ENCODE measurements around the gene SH3RF2.
"Not testable (repeated sequence)": the region's sequence is repeated elsewhere in the genome, so short reads cannot be mapped to it uniquely, and the experiment has no call there.

SH3RF2 gene

DNA sequence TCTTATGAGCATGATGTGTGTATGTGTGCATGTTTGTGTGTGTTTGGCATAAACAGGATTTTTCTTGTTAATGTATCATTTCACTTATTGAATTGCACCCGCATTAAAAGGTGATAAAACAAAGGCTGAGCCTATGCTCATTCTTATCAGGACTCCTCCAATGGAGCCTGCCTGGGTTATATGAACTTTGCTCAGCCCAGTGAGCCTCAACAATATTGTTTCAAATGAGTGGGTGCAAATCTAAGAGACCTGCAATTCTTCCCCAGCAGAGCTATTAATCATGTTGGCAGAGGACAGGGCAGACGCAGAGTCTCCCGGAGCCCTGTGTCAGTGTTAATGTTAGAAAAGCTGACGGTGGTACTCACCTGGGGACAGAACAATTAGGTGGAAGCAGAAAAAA, 71.6 kb downstream of the SH3RF2 start:
- no peak for DNase-seq (ENCODE audit: low read depth)

GRCh38 chr5:146009020-146009419, 72.6 kb downstream of the SH3RF2 start:
- no peak for DNase-seq (ENCODE audit: low read depth)

DNA sequence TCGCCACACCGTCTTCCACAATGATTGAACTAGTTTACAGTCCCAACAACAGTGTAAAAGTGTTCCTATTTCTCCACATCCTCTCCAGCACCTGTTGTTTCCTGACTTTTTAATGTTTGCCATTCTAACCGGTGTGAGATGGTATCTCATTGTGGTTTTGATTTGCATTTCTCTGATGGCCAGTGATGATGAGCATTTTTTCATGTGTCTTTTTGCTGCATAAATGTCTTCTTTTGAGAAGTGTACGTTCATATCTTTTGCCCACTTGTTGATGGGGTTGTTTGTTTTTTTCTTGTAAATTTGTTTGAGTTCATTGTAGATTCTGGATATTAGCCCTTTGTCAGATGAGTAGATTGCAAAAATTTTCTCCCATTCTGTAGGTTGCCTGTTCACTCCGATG, 74.1 kb downstream of the SH3RF2 start:
- not testable (repeated sequence) for DNase-seq (ENCODE audit: low read depth)

DNA sequence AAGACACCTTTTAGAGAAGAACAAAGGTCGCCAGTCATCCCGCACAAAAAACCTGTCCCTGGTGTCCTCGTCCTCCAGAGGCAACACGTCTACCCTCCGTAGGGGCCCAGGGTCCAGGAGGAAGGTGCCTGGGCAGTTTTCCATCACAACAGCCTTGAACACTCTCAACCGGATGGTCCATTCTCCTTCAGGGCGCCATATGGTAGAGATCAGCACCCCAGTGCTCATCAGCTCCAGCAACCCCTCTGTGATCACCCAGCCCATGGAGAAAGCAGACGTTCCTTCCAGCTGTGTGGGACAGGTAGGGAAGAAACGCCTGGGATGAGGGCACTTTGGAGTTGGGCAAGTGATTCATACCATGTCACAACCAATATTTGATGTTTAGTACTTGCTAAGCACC, 77.4 kb downstream of the SH3RF2 start:
- no peak for DNase-seq (ENCODE audit: low read depth)

DNA sequence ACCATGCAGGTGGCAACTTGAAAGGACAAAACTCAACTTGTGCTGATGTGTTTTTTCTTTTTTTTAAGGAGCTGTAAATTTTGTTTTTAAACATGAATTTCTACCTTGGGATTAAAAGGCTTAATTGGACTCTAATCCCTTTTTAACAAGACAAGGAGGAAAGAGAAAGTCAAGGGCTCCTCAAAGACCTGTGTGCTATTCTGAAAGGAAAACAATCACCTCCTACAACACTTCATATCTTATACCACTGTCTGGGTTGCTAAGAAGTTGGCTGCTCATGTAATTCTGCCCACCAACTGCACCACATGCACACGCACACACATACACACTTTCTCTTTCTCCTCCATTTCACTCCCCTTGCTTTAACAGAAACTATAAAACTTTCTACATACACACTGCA, 78.6 kb downstream of the SH3RF2 start:
- DNase-seq (ENCODE audit: low read depth), result no peak

DNA sequence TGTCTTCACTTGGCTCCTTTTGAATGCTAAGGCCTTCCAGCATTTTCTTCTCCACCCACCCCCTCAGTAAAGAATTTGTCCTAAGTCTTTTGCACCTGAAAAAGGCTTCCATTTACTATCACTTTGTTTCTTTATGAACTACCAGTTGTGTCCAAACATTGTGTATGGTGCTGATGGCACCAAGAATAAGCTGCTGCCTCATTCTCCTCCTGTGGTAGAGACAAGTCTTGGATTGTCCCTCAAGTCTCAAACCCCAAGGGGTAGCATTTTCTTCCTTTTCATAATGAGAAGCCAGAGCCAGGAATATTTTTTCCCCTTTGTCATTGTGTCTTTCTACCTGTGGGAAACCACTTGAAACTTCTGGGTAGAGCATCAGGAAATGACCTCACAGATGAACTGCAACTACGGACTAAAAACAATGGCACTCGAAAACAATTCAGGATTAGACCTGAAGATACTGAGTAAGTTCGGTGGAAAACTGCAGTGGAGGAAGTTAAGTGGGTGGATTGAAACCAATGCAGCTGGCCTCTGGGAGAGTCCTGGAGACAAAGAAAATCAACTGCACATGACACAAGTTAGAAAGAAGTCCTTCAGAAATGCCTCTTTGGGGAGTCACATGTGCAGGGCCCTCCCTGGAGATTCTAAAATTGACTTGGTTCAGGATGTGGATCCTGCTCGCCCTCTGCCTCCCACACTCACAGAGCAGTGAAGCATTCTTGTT, 80.5 kb downstream of the SH3RF2 start:
- DNase-seq (ENCODE audit: low read depth), result no peak

- no peak for DNase-seq (ENCODE audit: low read depth)
Observed at GRCh38 chr5:146018514-146019375, 82.4 kb downstream of the SH3RF2 start.

GRCh38 chr5:146020100-146020499, 83.7 kb downstream of the SH3RF2 start:
- no peak for DNase-seq (ENCODE audit: low read depth)

DNA sequence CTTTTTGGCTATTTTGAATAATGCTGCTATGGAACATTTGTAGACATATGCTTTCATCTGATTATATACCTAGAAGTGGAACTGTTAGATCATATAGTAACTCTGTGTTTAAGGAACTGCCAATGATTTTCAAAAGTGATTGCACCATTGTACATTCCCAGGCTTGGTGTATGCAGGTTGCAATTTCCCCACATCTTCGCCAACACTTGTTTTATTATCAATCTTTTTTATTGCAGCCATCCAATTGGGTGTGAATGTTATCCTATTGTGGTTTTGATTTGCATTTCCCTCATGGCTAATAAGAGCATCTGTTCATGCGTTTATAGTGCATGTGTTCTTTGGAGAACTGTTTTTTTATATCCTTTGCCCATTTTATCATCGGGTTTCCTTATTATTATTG, 87.7 kb downstream of the SH3RF2 start:
- DNase-seq (ENCODE audit: low read depth), result no peak

DNA sequence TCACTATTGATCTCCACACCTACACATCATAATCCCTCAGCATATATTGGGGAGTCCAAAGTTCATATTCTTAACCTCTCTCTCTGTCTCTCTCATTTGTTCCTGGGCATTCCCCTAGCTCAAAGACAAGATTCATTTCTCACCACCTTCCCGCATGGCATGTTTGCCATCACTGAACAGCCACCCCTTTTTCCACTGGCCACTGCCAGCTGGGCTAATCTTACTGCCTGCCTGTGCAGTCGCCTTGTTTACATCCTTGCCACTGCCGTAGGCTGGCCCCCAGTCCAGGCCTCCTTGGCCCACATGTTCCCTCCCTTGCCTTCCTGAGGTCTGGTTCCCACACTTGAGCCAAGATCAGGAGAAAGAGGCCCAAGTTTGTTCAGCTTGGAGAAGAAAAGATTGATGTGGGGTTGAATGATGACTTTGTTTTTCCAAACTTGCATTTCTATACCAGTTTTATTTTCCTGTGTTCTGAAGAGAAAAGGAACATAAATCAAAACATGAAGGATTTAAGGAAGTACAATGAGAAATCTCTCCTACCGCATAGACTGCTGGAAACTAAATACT, 88.8 kb downstream of the SH3RF2 start:
- no peak for DNase-seq (ENCODE audit: low read depth)

GRCh38 chr5:146025681-146026080, 89.3 kb downstream of the SH3RF2 start:
- no peak for DNase-seq (ENCODE audit: low read depth)

GRCh38 chr5:146026307-146027010, 90.1 kb downstream of the SH3RF2 start:
- DNase-seq (ENCODE audit: low read depth), result no peak

- DNase-seq (ENCODE audit: low read depth), result no peak
Observed at GRCh38 chr5:146027751-146028150, 91.4 kb downstream of the SH3RF2 start.

GRCh38 chr5:146032911-146033310, 96.5 kb downstream of the SH3RF2 start:
- no peak for DNase-seq (ENCODE audit: low read depth)

DNA sequence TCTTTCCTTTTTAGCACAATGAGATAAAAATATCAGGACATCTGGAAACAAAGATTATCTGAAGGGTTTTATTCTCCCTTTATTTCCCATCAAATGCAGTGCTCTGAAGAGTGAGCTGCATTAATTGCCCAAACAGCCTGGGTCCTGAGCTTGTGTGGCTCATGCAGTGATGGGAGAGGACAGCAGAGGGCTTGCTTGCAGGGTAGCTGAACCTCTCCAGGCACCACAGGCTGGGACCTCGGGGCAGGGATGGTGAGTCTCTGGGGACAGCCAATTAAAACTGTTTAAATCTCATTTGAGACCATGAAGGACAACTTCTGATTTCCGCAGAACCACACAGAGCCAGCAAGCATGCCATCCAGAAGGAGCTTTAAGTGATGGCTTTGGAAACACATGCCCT, 97.7 kb downstream of the SH3RF2 start:
- DNase-seq (ENCODE audit: low read depth), result no peak

- DNase-seq (ENCODE audit: low read depth), result no peak
Observed at GRCh38 chr5:146034605-146035004, 98.2 kb downstream of the SH3RF2 start.

DNA sequence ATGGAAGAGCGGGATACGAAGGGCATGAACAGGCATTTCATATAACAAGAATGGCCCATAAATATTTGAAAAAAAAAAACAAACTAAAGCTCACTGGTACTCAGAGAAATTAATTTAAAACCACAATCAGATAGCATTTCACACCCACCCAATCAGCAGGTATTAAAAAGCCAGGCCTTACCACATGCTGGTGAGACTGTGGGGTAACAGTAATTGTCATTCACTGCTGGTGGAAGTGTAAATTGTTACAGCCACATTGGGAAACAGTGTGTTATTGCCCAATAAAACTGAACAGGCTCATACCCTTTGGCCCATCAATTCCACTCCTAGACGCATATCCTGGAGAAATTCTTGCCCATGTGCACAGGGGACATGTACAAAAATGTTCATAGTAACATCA, 103.0 kb downstream of the SH3RF2 start:
- no peak for DNase-seq (ENCODE audit: low read depth)

DNA sequence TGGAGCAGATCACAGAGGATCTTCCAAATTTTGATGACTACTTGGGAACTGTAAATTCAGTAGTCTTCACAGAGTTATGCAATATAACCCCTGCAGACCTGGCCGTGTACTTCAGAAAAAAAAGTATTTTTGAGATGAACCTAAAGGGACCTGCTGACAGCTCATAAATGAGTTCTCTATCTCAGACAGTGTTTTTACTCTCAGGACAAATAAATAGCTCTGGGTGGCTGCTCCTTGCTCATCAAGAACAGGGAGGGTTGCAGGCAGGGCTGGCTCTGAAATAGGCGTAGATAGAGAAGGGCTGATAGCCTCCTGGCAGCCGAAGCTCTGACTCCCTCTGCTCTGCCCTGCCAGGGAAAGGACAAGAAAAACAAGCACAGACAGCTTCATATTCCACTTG, 104.1 kb downstream of the SH3RF2 start:
- DNase-seq (ENCODE audit: low read depth), result no peak

DNA sequence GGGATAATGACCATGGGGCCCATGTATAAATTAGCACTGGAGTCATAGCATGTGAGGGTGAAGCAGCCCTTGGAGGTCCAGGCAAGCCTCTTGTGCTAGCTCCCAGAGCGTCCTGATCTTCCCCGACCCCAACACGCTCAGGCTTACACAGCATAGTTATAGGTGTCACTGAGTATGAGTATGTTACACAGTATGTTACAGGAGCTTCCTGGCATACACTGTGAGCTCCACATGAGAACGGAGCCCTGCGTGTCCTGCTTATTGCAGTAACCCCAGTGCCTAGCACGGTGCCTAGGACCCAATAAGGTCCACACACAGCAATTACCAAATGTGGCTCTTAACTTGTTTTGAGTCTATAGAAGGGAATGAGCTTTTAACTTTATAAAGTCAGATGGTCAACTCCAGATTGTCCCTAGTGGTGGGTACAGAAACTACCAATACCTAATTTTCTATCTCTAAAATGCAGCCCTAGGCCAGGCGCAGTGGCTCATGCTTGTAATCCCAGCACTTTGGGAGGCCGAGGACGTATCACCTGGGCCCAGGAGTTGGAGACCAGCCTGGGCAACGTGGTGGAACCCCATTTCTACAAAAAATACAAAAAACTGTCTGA, 104.9 kb downstream of the SH3RF2 start:
- no peak for DNase-seq (ENCODE audit: low read depth)

- DNase-seq (ENCODE audit: low read depth), result no peak
Observed at GRCh38 chr5:146042628-146043279, 106.4 kb downstream of the SH3RF2 start.

- DNase-seq (ENCODE audit: low read depth), result no peak
Observed at GRCh38 chr5:146043722-146044121, 107.3 kb downstream of the SH3RF2 start.

DNA sequence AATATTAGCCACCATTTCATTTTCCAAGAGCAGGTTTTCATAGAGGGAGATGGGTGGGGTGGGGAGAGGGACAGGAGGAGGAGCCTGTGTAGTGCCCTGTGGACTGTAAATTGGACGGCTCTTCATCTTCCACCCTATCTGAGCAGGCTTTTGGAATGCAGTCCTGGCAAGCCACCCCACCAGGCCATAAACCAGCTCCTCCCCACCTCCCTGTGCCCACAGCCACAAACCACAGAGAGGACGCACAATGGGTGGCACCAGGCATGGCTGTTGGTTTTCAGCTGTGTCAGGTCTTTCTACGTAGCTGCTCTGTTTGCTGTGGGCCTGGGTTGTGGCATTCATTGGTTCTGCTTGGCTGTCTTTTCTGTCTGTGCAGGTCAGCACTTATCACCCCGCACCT, 111.0 kb downstream of the SH3RF2 start:
- DNase-seq (ENCODE audit: low read depth), result no peak
